Measurements from ENCODE around the gene CLEC2A.
A peak's percentile ranks its signal among the peaks of the same experiment; 100 is the strongest.

Gene CLEC2A

GRCh38 chr12:9933958-9934357, 1.8 kb upstream of the CLEC2A start:
- DNase-seq (ENCODE audit: low read depth): peak; percentile 93

- no peak for DNase-seq (ENCODE audit: low read depth)
Observed at GRCh38 chr12:9931245-9931644, 925 bp downstream of the CLEC2A start.

GRCh38 chr12:9928607-9929006, 3.6 kb downstream of the CLEC2A start:
- DNase-seq (ENCODE audit: low read depth): no peak

GRCh38 chr12:9926876-9927275, 5.3 kb downstream of the CLEC2A start:
- DNase-seq (ENCODE audit: low read depth): no peak

GRCh38 chr12:9925705-9926393, 6.3 kb downstream of the CLEC2A start:
- DNase-seq (ENCODE audit: low read depth): peak; percentile 50

- DNase-seq (ENCODE audit: low read depth): no peak
Observed at GRCh38 chr12:9922429-9922828, 9.7 kb downstream of the CLEC2A start.

- DNase-seq (ENCODE audit: low read depth): no peak
Observed at GRCh38 chr12:9920451-9920850, 11.7 kb downstream of the CLEC2A start.

GRCh38 chr12:9919443-9919842, 12.7 kb downstream of the CLEC2A start:
- DNase-seq (ENCODE audit: low read depth): no peak

- no peak for DNase-seq (ENCODE audit: low read depth)
Observed at GRCh38 chr12:9911708-9912107, 20.5 kb downstream of the CLEC2A start.

GRCh38 chr12:9910716-9911421, 21.3 kb downstream of the CLEC2A start:
- DNase-seq (ENCODE audit: low read depth): peak; percentile 74

- DNase-seq (ENCODE audit: low read depth): no peak
Observed at GRCh38 chr12:9909724-9910123, 22.4 kb downstream of the CLEC2A start.

GRCh38 chr12:9908350-9908749, 23.8 kb downstream of the CLEC2A start:
- no peak for DNase-seq (ENCODE audit: low read depth)

- no peak for DNase-seq (ENCODE audit: low read depth)
Observed at GRCh38 chr12:9907769-9908168, 24.4 kb downstream of the CLEC2A start.

- DNase-seq (ENCODE audit: low read depth): no peak
Observed at GRCh38 chr12:9906873-9907272, 25.3 kb downstream of the CLEC2A start.

GRCh38 chr12:9902539-9903228, 29.5 kb downstream of the CLEC2A start:
- DNase-seq (ENCODE audit: low read depth): no peak

GRCh38 chr12:9900930-9901329, 31.2 kb downstream of the CLEC2A start:
- DNase-seq (ENCODE audit: low read depth): no peak

- no peak for DNase-seq (ENCODE audit: low read depth)
Observed at GRCh38 chr12:9899209-9899608, 33.0 kb downstream of the CLEC2A start.

- no peak for DNase-seq (ENCODE audit: low read depth)
Observed at GRCh38 chr12:9897535-9897934, 34.6 kb downstream of the CLEC2A start.

GRCh38 chr12:9895215-9895971, 36.8 kb downstream of the CLEC2A start:
- DNase-seq (ENCODE audit: low read depth): no peak

- no peak for DNase-seq (ENCODE audit: low read depth)
Observed at GRCh38 chr12:9888665-9889273, 43.4 kb downstream of the CLEC2A start.

- peak; percentile 10 for DNase-seq (ENCODE audit: low read depth)
Observed at GRCh38 chr12:9883175-9883574, 49.0 kb downstream of the CLEC2A start.

- DNase-seq (ENCODE audit: low read depth): no peak
Observed at GRCh38 chr12:9881988-9882387, 50.2 kb downstream of the CLEC2A start.
